ENCODE results near the gene ST6GALNAC3. TPM values are rescaled to one million over a fixed set of nuclear protein-coding genes. Genes with fewer than 3 reads are reported as not detected.

ST6GALNAC3 gene
- total RNA-seq, 4 donors from 2014 or later = 1.00 to 5.7 (median 1.9) TPM; not detected in 1

DNA sequence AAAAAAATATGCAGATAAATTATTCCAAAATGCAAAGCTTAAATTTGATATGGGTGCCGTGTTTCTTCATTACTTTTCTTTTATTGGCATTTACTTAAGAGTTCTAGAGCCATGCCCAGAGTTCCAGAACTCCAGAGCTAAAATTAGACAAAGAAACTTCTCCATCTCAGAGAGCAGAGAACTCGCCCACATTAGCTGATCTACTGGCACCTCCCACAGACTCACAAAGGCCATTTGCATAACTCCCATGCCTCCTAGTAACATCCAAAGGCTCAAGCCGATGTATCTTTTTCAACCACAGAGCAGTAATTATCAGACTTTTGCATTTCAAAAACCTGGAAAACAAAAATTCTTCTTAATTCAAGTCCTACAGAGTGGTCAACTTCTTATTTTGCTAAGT, 468.9 kb downstream of the ST6GALNAC3 start:
- in situ Hi-C loops (cut with MboI; ENCODE audit: low pct_ligation_motif_present in 1 of 4, low pct_unique_long_range_greater_than_20kb in 1 of 4, low sequenced_read_pairs in 3 of 4) (no loop called here), intact Hi-C loops (cut with DNase I; ENCODE audit: low total_unique reads) (no loop called here)
- no peak overlapping the region for H3K27ac ChIP-seq
- H3K4me1 ChIP-seq = peaks cover 0 to 22% (median 16%) of the 10 kb centered on the region in 4 donors
- TF ChIP-seq POLR2AphosphoS5 (IDR thresholded peaks at IDR 0.05) (no peak), POLR2A (IDR thresholded peaks at IDR 0.05) (no peak), EP300 (IDR thresholded peaks at IDR 0.05; ENCODE audit: low read depth) (no peak)
- TF ChIP-seq, protein P1, sequence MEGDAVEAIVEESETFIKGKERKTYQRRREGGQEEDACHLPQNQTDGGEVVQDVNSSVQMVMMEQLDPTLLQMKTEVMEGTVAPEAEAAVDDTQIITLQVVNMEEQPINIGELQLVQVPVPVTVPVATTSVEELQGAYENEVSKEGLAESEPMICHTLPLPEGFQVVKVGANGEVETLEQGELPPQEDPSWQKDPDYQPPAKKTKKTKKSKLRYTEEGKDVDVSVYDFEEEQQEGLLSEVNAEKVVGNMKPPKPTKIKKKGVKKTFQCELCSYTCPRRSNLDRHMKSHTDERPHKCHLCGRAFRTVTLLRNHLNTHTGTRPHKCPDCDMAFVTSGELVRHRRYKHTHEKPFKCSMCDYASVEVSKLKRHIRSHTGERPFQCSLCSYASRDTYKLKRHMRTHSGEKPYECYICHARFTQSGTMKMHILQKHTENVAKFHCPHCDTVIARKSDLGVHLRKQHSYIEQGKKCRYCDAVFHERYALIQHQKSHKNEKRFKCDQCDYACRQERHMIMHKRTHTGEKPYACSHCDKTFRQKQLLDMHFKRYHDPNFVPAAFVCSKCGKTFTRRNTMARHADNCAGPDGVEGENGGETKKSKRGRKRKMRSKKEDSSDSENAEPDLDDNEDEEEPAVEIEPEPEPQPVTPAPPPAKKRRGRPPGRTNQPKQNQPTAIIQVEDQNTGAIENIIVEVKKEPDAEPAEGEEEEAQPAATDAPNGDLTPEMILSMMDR (IDR thresholded peaks at IDR 0.05) = no peak
- no peaks in the 10 kb centered on the region for H3K27me3 ChIP-seq
- H3K36me3 ChIP-seq = no peaks in the 10 kb centered on the region
- no peaks in the 10 kb centered on the region for H3K9me3 ChIP-seq
- no peak for DNase-seq
- WGBS, 2 donors (ENCODE audit: low coverage in 1 of 2) = 69 to 80% methylated on average over 2 to 3 of the region's 3 CpGs
- H3K4me3 ChIP-seq = no peak overlapping the region

DNA sequence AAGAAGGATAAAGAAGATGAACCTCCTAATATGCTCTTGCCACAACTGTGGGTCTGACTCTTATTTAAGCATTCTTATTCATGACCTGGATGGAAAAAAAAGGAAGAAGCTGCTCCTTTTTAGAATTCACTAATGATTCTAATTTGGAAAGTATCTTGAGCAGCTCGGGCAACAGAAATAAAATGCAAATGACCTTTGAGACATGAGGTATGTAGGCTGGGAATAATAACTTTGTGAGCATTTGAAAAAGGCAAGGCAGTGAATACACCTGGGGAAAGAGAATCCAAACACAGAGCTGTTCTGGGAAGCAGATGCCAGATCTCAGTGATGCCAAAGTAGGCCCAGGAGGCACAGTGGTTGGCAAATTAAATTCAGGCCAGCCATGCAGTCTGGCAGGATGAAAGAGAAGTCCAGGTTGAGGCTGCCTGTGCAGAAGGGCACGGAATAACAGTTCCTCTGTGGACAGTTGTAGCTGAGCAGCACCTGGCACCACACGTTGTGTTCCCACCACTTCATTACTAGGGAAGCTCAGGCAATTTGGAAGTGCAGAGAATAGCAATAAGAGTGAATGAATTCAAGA, 471.9 kb downstream of the ST6GALNAC3 start:
- Histone ChIP-seq H3K27ac (peak overlapping the region in 1 of 4 donors; percentile 23), H3K4me3 (no peak overlapping the region), H3K36me3 (no peaks in the 10 kb centered on the region), H3K4me1 (peaks cover 0 to 25% (median 19%) of the 10 kb centered on the region in 4 donors), H3K27me3 (no peaks in the 10 kb centered on the region), H3K9me3 (no peaks in the 10 kb centered on the region)
- 27 to 47% methylated on average over 2 to 3 of the region's 3 CpGs for WGBS, 2 donors (ENCODE audit: low coverage in 1 of 2)
- in situ Hi-C loops (cut with MboI; ENCODE audit: low pct_ligation_motif_present in 1 of 4, low pct_unique_long_range_greater_than_20kb in 1 of 4, low sequenced_read_pairs in 3 of 4) (no loop called here), intact Hi-C loops (cut with DNase I; ENCODE audit: low total_unique reads) (no loop called here)
- DNase-seq = no peak
- no peak for TF ChIP-seq EP300 (IDR thresholded peaks at IDR 0.05; ENCODE audit: low read depth)
- no peak for TF ChIP-seq POLR2A (IDR thresholded peaks at IDR 0.05)
- TF ChIP-seq POLR2AphosphoS5 (IDR thresholded peaks at IDR 0.05) = no peak
- TF ChIP-seq, protein P1 (IDR thresholded peaks at IDR 0.05) = no peak

DNA sequence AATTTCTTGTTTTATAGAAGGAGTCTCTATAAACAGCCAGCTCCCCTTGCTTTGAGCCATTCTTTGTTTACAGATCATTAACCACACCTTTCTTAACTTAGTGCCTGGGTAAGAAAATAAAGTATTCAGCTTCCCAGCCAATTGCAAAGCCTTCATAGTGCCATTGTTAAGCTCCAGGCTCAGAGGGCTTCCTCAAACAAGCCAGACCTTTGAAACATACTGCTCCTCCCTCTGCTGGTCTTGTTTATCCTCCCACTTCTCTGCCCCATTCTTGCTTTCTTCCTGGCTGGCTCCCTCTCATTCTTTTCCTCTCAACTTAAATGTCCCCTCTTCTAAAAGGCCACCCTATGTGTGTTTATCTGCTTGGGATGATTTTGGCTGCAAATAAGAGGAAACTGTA, 473.4 kb downstream of the ST6GALNAC3 start:
- Histone ChIP-seq H3K27me3 (no peaks in the 10 kb centered on the region), H3K27ac (peak overlapping the region; percentile 29 to 54 (median 47)), H3K9me3 (no peaks in the 10 kb centered on the region), H3K36me3 (no peaks in the 10 kb centered on the region), H3K4me1 (peaks cover 0 to 25% (median 19%) of the 10 kb centered on the region in 4 donors), H3K4me3 (no peak overlapping the region)
- in situ Hi-C loops (cut with MboI; ENCODE audit: low pct_ligation_motif_present in 1 of 4, low pct_unique_long_range_greater_than_20kb in 1 of 4, low sequenced_read_pairs in 3 of 4) (no loop called here), intact Hi-C loops (cut with DNase I; ENCODE audit: low total_unique reads) (no loop called here)
- DNase-seq = peak; percentile 22
- no peak for TF ChIP-seq POLR2AphosphoS5 (IDR thresholded peaks at IDR 0.05)
- TF ChIP-seq, protein P1 (IDR thresholded peaks at IDR 0.05) = peak in 4 of 5 experiments; percentile 8 to 50 (median 20)

DNA sequence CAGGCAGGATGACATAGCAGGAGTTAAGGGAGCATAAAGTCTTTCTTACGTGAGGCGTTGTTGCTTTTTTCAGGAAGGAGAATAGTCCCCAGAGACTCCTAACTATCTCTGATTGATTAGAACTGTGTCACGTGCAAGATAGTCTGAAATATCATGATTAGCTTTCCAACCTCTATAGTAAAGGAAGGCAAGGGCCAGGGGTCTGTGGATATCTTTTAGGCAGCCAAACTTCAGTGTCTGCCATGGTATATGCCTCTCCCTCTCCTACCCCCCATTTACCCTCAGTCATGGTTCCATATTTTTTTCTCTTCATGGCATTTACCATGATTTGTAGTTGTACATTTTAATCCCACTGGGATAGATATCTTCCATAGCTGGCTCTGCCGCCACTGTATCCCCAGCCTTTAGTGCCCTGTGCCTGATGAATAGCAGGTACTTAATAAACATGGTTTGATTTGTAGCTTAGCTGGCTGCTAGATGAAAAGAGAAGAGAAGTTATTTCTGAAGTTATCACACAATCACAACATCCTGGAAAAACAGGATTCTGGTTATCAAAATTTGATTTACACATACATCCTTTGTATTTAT, 474.1 kb downstream of the ST6GALNAC3 start:
- Histone ChIP-seq H3K4me3 (no peak overlapping the region), H3K4me1 (peaks cover 0 to 25% (median 19%) of the 10 kb centered on the region in 4 donors), H3K27me3 (no peaks in the 10 kb centered on the region), H3K36me3 (no peaks in the 10 kb centered on the region), H3K9me3 (no peaks in the 10 kb centered on the region), H3K27ac (peak overlapping the region; percentile 29 to 54 (median 47))
- TF ChIP-seq POLR2A (IDR thresholded peaks at IDR 0.05) = no peak
- TF ChIP-seq, protein P1 (IDR thresholded peaks at IDR 0.05) = no peak
- no peak for TF ChIP-seq EP300 (IDR thresholded peaks at IDR 0.05; ENCODE audit: low read depth)
- no peak for TF ChIP-seq POLR2AphosphoS5 (IDR thresholded peaks at IDR 0.05)
- in situ Hi-C loops (cut with MboI; ENCODE audit: low pct_ligation_motif_present in 1 of 4, low pct_unique_long_range_greater_than_20kb in 1 of 4, low sequenced_read_pairs in 3 of 4) (no loop called here), intact Hi-C loops (cut with DNase I; ENCODE audit: low total_unique reads) (no loop called here)
- no peak for DNase-seq
- WGBS, 2 donors (ENCODE audit: low coverage in 1 of 2) = 87 to 96% methylated on average over 3 to 4 of the region's 4 CpGs
